HG02840 (cell line): ENCODE measurements around the gene FOXL2.
"Not testable (repeated sequence)": the region's sequence is repeated elsewhere in the genome, so short reads cannot be mapped to it uniquely, and the experiment has no call there.

Experiments
- ATAC-seq: cut with Tn5 transposase; IDR thresholded peaks from one replicate; pipeline ENCODE4 v1.9.1; 2021; ENCODE audit warnings: mild to moderate bottlenecking, moderate library complexity, moderate number of reproducible peaks; ENCODE audit not compliant: unreplicated experiment, low FRiP score

FOXL2 gene

DNA sequence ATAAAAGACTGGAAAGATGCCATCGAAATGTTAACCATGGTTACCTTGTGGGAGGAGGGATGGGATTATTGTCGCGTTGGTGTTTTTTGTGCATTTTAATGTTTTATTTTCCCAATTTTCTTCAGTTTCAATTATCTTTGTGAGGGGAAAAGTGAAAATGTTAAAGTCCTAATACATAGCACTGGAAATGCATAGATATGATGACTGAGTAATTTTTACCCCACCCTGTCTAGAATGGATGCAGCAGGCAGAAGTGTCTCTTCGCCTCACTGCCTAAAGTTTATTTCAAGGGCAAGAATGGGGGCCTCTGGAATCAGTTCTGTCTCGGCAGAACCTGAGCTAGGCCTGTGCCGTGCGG lies 11.5 kb downstream of the FOXL2 start:
- ATAC-seq, result no peak

DNA sequence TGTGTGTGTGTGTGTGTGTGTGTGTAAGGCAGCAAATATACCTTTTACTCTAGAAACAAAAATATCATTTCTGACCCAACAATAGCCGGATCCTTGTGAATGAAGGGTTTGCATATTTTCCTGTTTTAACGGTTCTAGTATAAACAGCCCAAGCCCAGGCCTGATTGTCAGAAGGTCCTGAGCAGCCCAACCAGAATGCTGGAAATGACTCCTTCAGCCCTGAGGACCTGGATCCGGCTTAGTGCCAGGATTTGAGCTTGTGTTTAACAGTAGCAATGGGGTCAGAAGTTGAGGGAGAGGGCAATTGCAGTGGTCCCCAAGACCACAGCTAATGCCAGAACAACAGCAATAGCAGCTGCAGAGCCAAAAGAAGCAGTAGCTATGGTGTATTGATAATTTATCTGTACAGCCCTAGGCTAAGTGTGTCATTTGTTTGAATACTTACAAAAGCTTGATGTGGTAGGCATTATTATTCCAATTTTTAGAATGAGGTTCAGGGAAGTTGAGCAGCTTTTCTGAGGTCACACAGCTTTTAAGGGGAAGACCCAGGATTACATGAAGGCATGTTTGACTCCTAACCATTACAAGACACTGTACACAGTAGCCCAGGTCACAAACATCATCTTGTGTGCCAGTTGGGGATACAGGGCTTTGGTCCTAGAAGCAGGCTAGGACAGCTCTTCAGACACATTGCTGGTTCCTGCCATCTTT lies 12.8 kb downstream of the FOXL2 start:
- ATAC-seq, result no peak

DNA sequence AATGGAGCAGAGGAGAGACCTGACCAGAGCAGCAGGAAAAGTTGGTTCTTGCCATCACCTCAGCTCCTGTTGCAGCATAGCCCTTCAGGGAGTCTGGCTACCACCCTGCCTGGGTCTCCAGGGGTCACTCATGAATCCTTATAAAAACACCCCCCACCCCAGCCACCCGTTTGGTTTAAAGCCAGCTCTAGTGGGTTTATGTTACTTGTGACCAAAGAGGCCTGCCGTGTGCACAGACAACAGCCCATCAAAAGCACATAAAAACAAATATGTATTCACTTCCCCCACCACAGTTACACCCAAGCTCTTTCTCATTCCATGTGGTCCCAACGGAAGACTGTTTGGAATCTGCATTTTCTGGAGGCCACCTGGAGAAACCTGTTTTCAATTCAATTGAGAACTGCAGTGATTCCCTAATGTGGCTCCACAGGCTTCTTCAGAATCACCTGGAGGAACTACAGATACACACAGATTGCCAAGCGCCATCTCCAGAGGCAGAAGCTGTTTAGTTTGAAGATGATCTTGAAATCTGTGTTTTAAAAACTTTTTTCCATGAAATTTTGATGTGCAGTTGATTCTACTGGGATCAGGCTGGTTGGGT lies 13.8 kb downstream of the FOXL2 start:
- no peak for ATAC-seq

DNA sequence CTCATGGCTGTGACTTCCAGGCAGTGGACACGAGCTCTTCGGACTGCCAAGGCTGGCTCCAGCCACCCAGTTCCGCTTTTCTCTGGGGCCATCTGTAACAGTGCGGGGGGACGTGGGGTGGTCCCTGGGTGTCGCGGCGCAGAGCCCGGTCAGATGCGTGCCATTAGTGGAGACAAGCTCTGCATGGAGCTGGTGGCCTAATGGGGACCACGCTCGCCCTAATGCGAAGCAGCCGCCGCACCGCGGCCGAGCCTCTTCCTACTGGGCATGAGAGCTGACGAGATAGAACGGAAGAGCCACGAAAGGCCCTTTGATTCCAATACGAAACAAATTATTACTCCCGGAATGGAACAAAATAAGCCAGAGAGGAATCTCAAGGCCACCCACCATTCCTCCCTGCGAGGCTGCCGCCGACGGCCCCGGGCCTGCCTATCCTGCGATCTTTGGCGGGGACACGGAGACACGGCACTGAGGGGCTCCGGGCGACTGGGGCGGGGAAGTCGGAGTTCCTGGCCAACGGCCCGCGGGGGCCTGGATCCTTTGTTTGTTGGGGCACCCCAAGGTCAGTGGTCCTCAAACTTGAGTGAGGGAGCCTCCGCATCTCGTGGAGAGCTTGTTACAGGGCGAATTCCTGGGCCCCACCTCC lies 18.1 kb downstream of the FOXL2 start:
- no peak for ATAC-seq

DNA sequence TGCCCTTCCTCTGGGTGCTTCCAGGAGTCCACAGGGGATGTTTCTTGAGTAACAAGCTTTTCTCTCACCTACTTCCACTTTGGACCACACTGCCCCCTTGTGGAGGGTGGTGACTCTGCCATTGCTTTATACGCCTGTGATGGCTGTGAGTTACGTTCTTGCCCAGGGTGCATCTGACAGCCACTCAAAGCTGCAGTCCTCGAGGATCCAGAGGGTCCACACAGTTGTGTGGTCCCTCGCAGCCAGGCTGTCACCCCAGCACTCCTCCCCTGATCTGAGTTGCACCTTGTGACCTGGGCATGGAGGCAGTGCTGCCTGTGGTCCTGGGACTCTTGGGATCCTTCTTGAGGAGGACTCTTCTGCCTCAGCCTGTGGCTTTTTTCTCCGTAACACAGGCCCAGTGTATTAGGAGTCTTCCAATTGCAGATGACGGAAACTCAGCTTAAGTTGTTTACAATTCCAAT lies 23.4 kb downstream of the FOXL2 start:
- ATAC-seq, result peak; percentile 60

DNA sequence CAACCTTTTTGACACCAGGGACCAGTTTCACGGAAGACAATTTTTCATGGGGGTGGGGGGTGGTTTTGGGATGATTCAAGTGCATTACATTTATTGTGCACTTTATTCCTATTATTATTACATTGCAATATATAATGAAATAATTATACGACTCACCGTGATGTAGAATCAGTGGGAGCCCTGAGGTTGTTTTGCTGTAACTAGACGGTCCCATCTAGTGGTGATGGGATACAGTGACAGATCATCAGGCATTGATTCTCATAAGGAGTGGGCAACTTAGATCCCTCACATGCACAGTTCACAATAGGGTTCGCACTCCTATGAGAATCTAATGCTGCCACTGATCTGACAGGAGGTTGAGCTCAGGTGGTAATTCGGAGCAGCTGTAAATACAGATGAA lies 24.5 kb downstream of the FOXL2 start:
- not testable (repeated sequence) for ATAC-seq

- no peak for ATAC-seq
Observed at GRCh38 chr3:138921316-138922292, 25.3 kb downstream of the FOXL2 start.

DNA sequence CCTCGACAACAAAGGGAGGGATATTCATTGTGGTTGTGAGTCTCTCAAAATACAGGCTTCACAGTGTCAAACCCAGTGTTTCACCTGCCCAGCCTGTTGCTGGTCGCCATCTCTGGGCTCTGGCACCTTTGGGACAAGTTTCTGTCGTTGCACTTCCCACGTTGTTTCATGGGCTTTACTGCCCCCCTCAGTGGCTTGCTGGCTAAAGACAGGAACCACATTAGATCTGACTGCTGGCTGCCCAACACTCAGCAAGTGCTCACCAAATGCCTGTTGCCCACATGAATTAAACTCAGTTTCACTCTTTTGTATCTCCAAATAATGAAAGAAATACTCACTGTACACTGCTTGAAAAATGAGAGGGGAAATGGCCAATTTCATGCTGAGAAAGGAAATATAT lies 27.6 kb downstream of the FOXL2 start:
- ATAC-seq, result no peak

DNA sequence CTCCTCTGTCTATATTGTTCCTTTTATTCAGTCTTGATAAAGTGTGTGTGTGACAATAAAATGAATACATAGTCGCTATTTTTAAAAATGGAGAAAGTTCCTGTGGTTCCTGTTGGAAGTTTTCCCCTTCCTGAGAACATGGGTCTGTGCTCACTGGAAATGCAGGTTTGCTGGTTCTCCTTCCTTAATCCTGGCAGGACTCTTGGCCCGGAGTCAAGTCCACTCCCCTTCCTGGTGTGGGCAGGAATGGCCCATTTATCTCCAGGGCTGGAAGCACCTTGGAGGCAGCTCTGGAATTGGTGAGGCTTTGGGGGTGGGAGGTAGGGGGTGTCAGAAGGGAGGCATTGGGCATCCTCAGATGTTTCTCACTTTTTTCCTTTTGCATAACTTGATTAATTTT lies 30.1 kb downstream of the FOXL2 start:
- ATAC-seq, result no peak

DNA sequence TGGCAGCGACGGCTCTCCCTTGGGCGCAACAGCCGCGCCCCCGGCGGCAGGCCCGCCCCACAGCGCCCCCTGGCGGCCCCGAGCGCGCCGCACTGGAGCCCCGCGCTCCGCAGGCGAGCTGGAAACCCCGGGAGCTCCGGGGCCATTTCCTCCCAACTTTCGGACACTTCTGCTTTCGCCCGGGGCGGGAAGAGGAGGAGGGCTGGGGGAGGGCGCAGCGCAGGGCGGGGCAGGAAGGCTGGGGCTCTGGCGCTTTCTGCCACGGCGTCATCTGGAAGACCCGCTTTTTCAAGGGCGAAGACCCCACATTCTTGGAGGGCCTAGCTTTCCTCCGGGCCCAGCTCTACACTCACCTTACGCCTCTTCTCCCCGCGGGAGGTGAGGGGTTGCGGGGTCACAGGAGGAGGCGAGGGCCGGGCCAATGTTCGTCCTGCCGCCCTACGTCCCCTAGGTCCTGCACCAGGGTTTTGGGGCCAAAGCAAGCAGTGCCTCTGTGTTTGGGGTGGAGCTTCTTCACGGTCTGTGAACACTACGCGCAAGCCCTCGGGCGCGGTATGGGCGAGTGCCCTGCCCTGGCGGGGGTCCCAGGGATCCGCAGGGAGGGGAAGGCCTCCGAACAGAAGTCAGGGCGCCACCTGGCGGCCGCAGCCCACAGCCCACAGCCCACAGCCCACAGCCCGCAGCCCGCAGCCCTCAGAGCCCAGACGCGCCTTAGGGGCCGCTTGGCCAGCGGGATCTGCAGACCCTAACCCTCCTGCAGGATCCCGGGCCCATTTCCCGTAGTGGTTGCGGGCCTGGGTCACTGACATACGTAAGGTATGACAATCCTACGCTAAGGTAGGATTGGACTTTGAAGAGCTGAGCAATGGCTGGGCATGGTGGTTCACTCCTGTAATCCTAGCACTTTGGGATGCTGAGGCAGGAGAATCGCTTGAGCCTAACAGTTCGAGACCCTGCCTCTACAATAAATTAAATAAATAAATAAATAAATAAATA lies 31.1 kb downstream of the FOXL2 start:
- peak; percentile 82 for ATAC-seq

DNA sequence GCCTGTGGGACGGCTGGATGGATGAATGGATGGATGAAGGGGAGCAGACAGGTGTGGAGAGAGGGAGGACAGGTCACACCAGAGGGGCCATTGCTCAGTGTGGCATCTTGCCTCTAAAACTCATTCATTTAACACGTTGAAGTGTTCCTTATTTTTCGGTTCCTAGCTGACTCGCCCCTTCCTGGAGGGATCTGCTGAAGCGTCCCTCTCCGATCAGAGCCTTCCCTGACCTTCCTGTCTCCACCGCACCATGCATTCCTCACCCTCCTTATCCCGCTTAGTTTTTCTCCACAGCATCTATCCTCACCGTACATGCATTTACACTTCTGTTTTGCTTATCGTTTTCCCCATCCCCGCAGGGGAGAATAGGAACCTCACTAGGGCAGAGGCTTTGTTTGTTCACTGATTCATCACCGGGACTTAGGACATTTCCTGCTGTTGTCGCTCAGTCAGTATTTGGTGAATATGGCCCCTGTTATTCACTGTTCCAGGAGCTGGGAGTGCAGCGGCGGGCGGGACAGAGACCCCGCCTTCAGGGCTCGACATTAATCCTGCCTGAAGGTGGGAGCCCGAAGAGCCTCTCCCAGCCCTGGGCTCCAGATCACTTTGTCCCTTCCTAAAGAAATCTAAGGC lies 32.0 kb downstream of the FOXL2 start:
- ATAC-seq, result peak; percentile 27

DNA sequence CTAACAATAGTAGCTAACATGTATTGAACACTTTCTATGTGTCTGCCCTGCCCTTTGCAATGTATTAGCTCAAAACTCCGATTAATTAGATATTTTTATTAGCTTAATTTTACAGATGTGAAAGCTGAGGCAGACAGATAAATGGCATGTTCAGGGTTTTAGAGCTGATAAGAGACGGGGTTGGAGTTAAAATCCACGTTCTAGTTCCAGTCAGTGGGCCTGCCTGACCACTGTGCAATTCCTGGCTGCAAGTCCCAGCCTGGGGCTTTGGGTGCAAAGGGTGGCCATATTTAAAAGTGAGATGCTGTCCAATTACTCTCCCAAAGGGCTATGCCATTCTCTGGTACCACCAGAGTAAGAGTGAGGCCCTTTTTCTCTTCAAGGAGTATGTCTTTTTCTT lies 33.2 kb downstream of the FOXL2 start:
- no peak for ATAC-seq

DNA sequence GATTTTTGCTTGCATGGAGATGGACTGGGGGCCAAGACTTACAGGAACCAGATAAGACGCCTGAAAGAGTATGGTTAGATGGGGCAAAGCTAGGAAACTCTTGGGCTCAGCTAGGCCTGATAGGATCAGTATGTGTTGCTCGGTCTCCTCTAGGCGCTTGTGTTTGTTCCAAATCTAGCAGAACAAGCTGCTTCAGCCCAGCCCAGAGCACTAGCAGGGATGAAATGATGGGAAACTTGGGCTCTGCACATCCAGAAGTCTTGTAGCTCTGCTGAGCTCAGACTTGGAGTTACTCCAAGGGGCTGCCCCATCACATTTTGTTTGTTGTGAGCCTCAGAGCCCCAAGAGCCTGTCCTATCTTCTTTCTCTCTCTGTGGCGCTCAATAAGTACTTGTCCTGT lies 34.7 kb downstream of the FOXL2 start:
- ATAC-seq, result no peak

DNA sequence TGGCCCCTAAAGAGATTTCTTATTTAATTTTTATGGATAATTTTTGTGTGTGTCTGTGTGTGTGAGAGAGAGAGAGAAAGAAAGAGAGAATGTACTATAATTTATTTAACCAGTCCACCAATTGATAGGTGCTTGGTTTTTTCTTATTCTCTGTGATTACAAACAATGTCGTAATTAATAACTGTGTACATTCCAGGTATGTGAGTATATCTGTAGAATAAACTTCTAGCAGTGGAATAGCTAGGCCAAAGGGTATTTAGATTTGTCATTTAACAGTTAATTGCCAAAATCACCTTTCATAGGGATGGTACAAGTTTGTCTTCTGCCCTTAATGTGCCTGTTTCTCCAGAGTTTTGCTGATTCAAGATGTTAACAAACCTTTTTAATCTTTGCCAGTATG lies 35.3 kb downstream of the FOXL2 start:
- ATAC-seq, result no peak

DNA sequence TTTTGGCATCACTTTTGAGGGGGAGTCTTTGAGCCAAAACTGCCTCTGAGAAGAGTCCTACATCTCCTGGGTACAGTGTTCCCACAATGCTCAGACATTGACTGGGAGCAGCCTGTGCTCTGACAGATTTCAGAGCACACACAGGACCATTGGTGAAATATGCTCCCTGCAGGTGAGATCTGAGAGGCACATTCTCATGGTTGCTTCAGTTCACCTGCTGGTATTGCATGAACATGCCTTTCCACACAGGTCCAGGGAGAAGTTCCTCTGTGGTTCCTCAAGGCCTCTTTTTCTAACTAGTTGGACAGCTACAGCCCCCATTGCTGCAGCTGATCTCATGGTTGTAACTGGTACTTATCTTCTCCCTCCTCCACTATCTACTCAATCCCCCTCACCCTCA lies 37.0 kb downstream of the FOXL2 start:
- no peak for ATAC-seq

DNA sequence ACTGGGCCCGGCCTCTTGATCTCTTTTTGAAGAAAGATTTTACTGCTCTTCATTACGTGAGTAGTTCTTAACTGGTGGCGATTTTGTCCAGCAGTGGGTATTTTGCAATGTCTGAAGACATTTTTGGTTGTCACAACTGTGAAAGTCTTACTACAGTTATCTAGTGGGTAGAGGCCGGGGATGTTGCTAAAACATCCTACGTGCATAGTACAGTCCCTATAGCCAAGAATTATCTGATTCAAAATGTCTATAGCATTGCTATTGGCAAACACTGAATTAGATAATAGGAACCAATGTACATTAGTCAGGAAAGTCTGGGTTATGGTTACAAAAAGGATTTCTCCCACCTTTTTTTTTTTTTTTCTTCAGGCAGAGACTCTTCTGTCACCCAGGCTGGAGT lies 38.1 kb downstream of the FOXL2 start:
- ATAC-seq, result no peak

DNA sequence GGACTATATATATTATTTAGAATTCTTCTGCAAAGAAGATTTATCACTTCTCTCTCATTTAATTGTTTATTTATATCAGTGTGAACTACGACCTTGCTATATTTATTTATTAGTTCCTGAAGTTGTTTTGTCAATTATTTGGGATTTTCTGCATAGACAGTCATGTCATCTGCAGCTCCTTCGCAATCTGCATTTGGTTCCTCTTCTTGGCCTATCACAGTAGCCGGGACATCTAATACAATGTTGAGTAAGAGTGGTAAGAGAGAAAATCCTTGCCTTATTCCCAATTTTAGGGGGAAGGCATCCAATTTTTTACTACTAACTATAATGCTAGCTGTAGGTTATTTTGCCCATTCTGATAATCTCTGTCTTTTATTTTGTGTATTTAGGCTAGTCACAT lies 39.4 kb downstream of the FOXL2 start:
- no peak for ATAC-seq

DNA sequence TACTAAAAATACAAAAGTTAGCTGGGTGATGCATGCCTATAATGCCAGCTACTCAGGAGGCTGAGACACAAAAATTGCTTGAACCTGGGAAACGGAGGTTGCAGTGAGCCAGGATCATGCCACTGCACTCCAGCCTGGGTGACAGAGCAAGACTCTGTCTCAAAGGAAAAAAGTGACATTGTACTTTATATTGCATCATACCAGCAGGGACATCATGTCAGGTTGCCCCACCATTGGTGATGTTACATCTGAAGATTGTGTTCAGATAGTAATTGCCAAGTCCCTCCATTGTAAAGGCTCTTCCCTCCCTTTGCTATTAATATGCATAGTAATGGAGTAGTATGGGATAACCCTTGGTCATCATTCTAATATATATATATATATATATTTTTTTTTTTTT lies 44.8 kb downstream of the FOXL2 start:
- no peak for ATAC-seq

DNA sequence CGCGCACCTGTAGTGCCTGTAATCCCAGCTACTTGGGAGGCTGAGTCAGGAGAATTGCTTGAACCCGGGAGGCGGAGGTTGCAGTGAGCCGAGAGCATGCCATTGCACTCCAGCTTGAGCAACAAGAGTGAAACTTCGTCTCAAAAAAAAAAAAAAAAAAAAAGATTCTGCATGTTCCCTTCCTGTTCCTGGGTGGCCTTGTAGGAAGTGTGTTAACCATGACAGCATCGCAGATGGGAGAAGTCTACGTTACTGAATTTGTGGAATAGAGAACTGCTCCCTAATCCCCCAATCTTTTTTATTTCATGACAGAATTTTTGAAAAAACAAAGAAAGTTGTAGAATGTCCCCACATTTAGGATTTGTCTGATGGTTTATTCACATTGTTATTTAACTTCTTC lies 45.4 kb downstream of the FOXL2 start:
- no peak for ATAC-seq
